ENCODE results near the gene PRND.

DNA sequence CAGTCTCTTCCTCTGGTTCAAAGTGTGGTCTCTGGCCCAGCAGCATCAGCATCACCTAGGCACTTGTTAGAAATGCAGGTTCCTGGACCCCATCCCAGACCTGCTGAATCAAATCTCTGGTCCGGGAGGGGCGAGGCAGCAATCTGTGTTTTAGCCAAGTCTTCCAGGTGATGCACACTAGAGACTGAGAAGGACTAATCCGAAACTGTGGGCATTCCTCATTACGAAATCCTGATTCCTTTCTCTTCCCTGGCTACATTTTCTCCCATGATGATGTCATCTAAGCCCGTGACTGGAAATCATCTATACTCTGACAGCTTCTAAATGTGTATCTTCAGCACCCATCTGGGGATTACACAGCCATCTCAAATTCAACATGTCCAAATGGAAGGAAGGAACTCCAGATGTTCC is 39.7 kb upstream of the PRND start:
- TF ChIP-seq TEAD4 (IDR thresholded peaks at IDR 0.05) (no peak), RAD21 (IDR thresholded peaks at IDR 0.05; ENCODE audit: low read depth) (no peak)

Measured in Ishikawa (cell line).